DMS79 (cell line): ENCODE measurements around the gene HACL1.
"Not testable (repeated sequence)": the region's sequence is repeated elsewhere in the genome, so short reads cannot be mapped to it uniquely, and the experiment has no call there.

ENCODE experiments used
- DNase-seq: peaks from one replicate; lab custom pipeline; 2025; lab: John Stamatoyannopoulos, UW

The HACL1 gene

GRCh38 chr3:15579051-15579450, 22.3 kb downstream of the HACL1 start:
- DNase-seq = no peak

- no peak for DNase-seq
Observed at GRCh38 chr3:15578289-15578867, 23.0 kb downstream of the HACL1 start.

- no peak for DNase-seq
Observed at GRCh38 chr3:15576475-15576874, 24.9 kb downstream of the HACL1 start.

GRCh38 chr3:15575446-15575845, 25.9 kb downstream of the HACL1 start:
- DNase-seq = no peak

GRCh38 chr3:15572138-15572537, 29.2 kb downstream of the HACL1 start:
- DNase-seq = no peak

GRCh38 chr3:15563190-15563589, 38.2 kb downstream of the HACL1 start:
- no peak for DNase-seq

- no peak for DNase-seq
Observed at GRCh38 chr3:15562560-15562959, 38.8 kb downstream of the HACL1 start.

GRCh38 chr3:15558581-15558980, 42.8 kb downstream of the HACL1 start:
- DNase-seq = no peak

- DNase-seq = no peak
Observed at GRCh38 chr3:15557511-15557946, 43.8 kb downstream of the HACL1 start.

- DNase-seq = no peak
Observed at GRCh38 chr3:15556512-15556911, 44.9 kb downstream of the HACL1 start.

- no peak for DNase-seq
Observed at GRCh38 chr3:15553749-15554148, 47.6 kb downstream of the HACL1 start.

GRCh38 chr3:15551902-15552301, 49.5 kb downstream of the HACL1 start:
- DNase-seq = no peak

GRCh38 chr3:15549846-15550245, 51.5 kb downstream of the HACL1 start:
- no peak for DNase-seq

- DNase-seq = no peak
Observed at GRCh38 chr3:15542614-15543013, 58.8 kb downstream of the HACL1 start.

- DNase-seq = no peak
Observed at GRCh38 chr3:15541371-15541770, 60.0 kb downstream of the HACL1 start.

GRCh38 chr3:15539066-15539465, 62.3 kb downstream of the HACL1 start:
- DNase-seq = no peak

GRCh38 chr3:15538345-15538744, 63.0 kb downstream of the HACL1 start:
- no peak for DNase-seq

GRCh38 chr3:15536856-15537255, 64.5 kb downstream of the HACL1 start:
- DNase-seq = no peak

- no peak for DNase-seq
Observed at GRCh38 chr3:15535732-15536131, 65.6 kb downstream of the HACL1 start.

- not testable (repeated sequence) for DNase-seq
Observed at GRCh38 chr3:15532614-15533013, 68.8 kb downstream of the HACL1 start.

GRCh38 chr3:15531346-15531745, 70.0 kb downstream of the HACL1 start:
- DNase-seq = no peak

GRCh38 chr3:15528854-15529537, 72.4 kb downstream of the HACL1 start:
- no peak for DNase-seq

GRCh38 chr3:15527031-15527459, 74.3 kb downstream of the HACL1 start:
- DNase-seq = no peak

GRCh38 chr3:15525790-15526189, 75.6 kb downstream of the HACL1 start:
- no peak for DNase-seq
